Measurements from ENCODE around the gene VIT.

Gene VIT

GRCh38 chr2:36696533-36696932, at the start of gene VIT:
Gene VIT, plus strand, starts transcription at chr2:36696707. Its CDS starts 19,664 bp downstream, at chr2:36716371.
- no peak for DNase-seq

GRCh38 chr2:36650031-36650829, 46.3 kb upstream of the VIT start:
- DNase-seq = no peak

- DNase-seq = no peak
Observed at GRCh38 chr2:36653155-36653554, 43.4 kb upstream of the VIT start.

- DNase-seq = no peak
Observed at GRCh38 chr2:36653967-36654694, 42.4 kb upstream of the VIT start.

GRCh38 chr2:36655453-36655852, 41.1 kb upstream of the VIT start:
- no peak for DNase-seq

- no peak for DNase-seq
Observed at GRCh38 chr2:36657703-36658102, 38.8 kb upstream of the VIT start.

GRCh38 chr2:36658277-36658748, 38.2 kb upstream of the VIT start:
- no peak for DNase-seq

GRCh38 chr2:36659218-36659617, 37.3 kb upstream of the VIT start:
- no peak for DNase-seq

GRCh38 chr2:36659872-36660312, 36.6 kb upstream of the VIT start:
- no peak for DNase-seq

GRCh38 chr2:36662638-36663037, 33.9 kb upstream of the VIT start:
- no peak for DNase-seq

- DNase-seq = no peak
Observed at GRCh38 chr2:36663295-36663694, 33.2 kb upstream of the VIT start.

- no peak for DNase-seq
Observed at GRCh38 chr2:36663851-36664695, 32.4 kb upstream of the VIT start.

- no peak for DNase-seq
Observed at GRCh38 chr2:36664696-36665076, 31.8 kb upstream of the VIT start.

GRCh38 chr2:36667931-36668330, 28.6 kb upstream of the VIT start:
- DNase-seq = no peak

- DNase-seq = no peak
Observed at GRCh38 chr2:36670881-36671595, 25.5 kb upstream of the VIT start.

GRCh38 chr2:36671731-36672130, 24.8 kb upstream of the VIT start:
- no peak for DNase-seq

GRCh38 chr2:36672199-36672598, 24.3 kb upstream of the VIT start:
- DNase-seq = no peak

- no peak for DNase-seq
Observed at GRCh38 chr2:36675579-36676282, 20.8 kb upstream of the VIT start.

- DNase-seq = no peak
Observed at GRCh38 chr2:36676364-36676763, 20.1 kb upstream of the VIT start.

GRCh38 chr2:36677386-36677785, 19.1 kb upstream of the VIT start:
- no peak for DNase-seq

- DNase-seq = no peak
Observed at GRCh38 chr2:36677996-36678605, 18.4 kb upstream of the VIT start.

Data from CD4-positive, alpha-beta T cell treated with Interferon gamma for 1 hour (primary cell).